ENCODE data around the gene PUSL1.
A peak's percentile ranks its signal among the peaks of the same experiment; 100 is the strongest.

PUSL1 gene

GRCh38 chr1:1349256-1350012 is 41.0 kb downstream of the PUSL1 start, which contains the start of gene DVL1:
Gene DVL1 (minus strand): TSS chr1:1349418. CDS start chr1:1349065, 353 bp downstream.
- DNase-seq (ENCODE audit: low read depth in 2 of 2, low spot score in 1 of 2), result peak in 1 of 2 donors; percentile 30

DNA sequence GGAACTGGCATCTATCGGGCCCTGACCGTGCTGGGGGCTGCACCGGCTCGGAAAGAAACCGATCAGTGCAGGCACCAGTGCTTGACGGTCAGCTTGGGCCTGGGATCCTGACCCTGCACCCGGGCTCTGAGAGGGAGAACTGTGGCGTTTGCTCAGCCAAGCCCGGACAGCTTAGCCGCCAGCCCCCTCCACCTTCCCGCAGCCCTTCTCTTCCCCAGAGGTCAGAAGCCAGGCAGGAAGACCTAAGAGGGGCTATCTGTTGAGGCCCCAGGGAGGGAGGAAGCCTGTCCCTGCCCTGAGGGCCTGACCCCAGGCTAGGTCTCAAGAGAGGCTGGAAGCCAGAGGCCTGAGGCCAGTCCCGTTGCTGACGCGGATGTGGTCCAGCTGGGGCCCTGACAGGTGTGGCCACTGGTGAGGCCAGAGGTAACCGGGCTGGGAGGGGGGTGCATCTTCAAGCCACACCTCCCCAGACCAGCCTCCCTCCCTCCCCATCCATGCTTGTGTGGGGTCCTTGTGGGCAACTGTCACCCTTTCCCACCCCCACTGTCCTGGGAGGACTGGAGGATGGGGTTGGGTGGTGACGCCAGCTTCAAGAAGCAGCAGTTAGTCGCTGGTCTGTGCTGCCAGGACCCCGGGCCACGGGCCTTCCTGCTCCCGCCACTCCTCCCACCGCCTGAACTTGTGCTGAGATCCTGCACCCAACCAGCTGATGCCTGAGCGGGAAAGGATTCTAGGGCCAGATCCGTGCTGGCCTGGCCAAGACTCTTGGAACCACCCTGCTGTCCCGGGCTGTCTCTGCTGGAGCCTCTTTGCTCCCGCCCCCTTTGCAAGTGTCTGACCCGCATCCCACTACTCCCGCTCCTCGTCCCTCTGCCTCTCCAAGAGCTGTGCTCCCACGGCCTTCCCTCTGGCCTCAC is 43.4 kb downstream of the PUSL1 start:
- no peak for DNase-seq (ENCODE audit: low read depth in 2 of 2, low spot score in 1 of 2)

- DNase-seq (ENCODE audit: low read depth in 2 of 2, low spot score in 1 of 2), result no peak
Measured at GRCh38 chr1:1352786-1353388, 44.5 kb downstream of the PUSL1 start.

DNA sequence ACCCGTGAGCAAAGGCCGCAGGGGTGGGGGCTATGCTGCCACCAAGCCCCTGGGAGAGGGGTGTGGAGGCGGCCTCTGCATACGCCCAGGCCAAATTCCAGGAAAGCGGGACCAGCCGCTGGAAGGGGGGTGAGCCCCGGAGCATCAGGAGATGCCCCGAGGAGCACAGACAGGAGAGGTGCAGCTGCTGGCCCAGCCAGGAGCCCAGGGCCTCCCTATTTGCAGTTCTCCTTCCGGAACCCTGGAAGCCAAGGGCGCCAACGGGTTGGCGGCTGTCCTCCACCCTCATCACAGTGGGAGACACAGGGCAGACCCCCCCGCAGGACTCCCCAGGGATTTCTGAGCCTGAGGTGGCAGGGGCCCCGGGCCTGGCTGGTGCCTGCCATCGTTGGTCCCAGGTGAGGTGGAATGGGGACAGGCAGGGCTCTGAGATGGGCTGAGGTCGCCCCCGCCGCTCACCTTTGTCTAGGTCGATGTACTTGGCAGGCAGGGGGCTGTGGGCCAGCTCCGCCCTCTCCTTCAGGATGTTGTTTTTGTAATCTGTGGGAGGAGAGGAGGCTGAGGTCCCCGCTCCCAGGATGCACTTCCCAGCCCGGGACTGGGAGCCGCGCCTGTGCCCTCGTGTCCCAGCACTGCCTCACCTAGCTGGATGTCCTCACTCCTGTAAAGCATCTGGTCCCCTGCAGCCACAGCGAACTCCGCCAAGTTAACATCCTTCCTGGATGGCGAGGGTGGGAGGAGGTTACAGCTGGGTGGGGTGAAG is 45.2 kb downstream of the PUSL1 start:
- DNase-seq (ENCODE audit: low read depth in 2 of 2, low spot score in 1 of 2), result no peak

DNA sequence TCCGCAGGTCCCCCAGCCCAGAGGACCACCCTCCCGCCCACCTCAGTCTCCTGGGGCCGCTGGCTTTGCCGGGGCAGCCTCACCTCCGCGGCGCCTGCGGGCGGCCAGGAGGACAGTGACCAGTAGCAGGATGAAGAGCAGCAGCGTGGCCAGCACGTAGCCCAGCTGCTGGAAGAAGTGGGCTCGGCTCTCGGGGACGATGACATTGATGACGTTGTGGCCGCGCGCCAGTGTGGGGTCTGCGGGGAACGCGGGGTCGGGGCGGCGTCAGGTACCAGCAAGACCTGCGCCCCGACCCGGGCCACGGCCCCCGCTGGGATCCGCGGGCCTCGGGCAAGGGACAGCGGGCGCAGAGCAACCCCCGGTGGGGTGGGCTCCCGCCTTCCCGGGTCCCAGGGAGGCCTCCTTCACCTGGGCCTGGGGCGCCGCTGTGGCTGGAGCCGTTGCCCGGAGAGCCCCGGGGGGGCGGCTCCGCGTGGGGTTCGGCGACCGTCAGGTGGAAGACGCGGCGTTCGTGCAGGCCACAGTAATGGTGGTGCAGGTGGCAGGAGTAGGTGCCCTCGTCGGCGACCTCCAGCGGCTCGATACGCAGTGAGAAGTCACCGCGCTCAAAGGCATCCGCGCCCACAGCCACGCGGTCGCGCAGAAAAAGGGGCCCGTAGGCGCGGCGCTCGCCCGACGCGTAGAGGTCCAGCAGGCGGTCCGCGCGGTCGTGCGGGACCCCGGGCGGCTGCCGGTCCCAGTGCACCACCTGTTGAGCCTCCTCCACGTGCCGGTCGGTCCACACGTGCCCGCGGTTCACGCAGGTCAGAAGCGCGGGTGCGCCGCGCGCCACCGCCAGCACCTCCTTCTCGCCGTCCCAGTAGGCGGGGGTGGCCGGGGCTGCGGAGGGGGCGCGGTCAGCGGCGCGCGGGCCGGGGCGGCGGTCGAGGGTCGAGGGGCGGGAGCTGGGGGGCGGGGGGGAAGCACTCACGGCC is 46.2 kb downstream of the PUSL1 start:
- no peak for DNase-seq (ENCODE audit: low read depth in 2 of 2, low spot score in 1 of 2)

GRCh38 chr1:1355416-1355815 is 47.0 kb downstream of the PUSL1 start:
- no peak for DNase-seq (ENCODE audit: low read depth in 2 of 2, low spot score in 1 of 2)

GRCh38 chr1:1356166-1356795 is 47.9 kb downstream of the PUSL1 start:
- no peak for DNase-seq (ENCODE audit: low read depth in 2 of 2, low spot score in 1 of 2)

DNA sequence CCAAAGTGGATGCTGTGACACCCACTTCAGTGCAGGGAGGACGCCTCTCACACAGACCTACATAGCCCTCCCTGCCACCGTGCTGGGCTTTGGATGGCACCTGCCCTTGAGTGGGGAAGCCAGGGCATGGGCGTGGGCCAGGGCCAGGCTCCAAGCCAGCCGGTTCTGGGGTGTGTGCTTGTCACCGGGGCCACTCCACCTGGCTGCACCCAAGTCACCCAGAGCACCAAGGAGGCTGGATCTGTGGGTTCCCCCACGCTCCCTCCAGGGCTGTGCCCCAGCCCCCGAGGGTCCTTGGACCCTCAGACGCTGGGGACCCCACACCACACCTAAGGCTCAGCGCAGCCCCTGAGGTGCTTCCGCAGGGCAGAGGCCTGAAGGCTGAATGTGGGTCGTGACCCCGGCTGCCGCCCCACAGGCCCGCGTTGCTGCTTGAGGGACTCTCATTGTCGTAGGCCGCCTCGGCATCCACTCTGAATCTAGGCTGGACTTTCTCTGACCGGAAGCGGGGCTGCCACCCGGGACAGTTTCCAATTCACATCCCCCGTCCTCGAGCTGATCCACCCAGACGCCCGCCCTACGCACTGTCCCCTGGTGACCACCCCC is 48.5 kb downstream of the PUSL1 start:
- DNase-seq (ENCODE audit: low read depth in 2 of 2, low spot score in 1 of 2), result no peak

DNA sequence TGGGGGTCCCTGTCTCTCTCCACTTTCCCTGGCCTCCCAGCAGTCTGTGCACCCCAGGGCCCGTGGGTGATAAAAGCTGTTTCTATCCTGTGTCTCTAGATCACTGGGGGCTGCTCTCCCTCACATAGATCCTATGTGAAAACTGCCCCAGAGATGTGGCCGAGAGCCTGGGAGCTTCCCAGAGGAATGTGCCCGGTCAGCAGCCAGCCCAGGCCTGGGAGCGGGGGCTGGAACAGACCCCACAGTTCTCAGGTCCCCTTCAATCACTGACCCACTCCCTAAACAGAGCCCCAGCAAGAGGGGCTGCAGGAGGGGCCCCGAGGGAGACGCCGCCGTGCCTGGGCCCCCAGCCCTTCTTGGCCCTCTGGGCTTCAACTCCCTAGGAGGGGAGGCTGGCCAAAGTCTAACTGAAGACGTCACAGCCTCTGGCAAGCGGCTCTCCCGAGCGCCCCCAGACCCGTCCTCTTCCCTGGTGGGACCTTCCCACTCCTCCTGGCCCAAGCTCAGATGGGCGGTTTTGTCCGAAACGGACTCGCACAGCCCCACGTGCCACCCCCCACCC is 49.6 kb downstream of the PUSL1 start:
- DNase-seq (ENCODE audit: low read depth in 2 of 2, low spot score in 1 of 2), result no peak

- no peak for DNase-seq (ENCODE audit: low read depth in 2 of 2, low spot score in 1 of 2)
Measured at GRCh38 chr1:1358433-1359271, 50.3 kb downstream of the PUSL1 start, which contains the start of gene MXRA8. Gene MXRA8 (minus strand): TSS chr1:1358555. CDS start chr1:1358504, 51 bp downstream.

- DNase-seq (ENCODE audit: low read depth in 2 of 2, low spot score in 1 of 2), result no peak
Measured at GRCh38 chr1:1359308-1359663, 50.9 kb downstream of the PUSL1 start.

DNA sequence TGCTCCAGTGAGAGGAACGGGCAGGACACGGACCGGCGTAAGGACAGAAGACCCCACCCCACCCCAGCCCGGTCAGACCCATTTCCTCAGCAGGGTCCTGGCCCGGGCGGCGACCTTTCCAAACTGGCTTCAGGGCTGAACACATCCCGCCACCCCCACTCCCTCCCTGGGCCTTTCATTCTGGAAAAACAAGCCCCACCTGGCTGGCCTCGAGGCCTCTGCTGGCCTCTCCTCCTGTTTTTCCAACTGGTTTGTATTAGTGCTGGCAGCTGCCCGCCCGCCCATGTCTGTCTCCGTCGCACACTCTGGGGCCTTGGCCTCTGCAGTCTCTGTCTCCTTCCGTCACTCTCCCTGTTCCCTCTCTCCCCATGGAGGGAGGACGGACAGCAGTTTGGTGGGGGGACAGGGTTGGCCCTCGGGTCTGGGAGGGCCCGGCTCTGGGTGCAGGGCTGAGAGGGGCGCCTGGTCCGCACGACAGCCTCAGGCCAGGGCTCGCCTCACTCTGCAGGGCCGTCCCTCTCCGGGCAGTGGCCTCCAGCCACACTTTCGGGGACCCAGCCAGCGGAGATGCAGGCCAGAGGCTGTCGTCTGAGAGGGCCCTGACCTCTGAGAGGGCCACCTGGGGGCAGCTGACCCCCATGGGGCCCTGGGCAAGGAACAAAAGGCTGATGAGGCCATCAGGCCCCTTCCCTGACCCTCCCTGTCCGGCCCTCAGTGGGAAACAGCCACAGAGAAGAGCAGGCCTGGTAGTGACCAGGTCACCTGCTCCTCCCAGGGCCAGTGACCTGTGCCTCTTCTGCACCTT is 51.5 kb downstream of the PUSL1 start:
- no peak for DNase-seq (ENCODE audit: low read depth in 2 of 2, low spot score in 1 of 2)

- no peak for DNase-seq (ENCODE audit: low read depth in 2 of 2, low spot score in 1 of 2)
Measured at GRCh38 chr1:1360506-1361169, 52.2 kb downstream of the PUSL1 start.
